GM21529 (cell line): Measurements from ENCODE around the gene APRT.
"Not testable (repeated sequence)": the region's sequence is repeated elsewhere in the genome, so short reads cannot be mapped to it uniquely, and the experiment has no call there.

Experiments used
- ATAC-seq: cut with Tn5 transposase; IDR thresholded peaks from one replicate; pipeline ENCODE4 v1.9.1; 2021; ENCODE audit not compliant: unreplicated experiment

APRT gene

DNA sequence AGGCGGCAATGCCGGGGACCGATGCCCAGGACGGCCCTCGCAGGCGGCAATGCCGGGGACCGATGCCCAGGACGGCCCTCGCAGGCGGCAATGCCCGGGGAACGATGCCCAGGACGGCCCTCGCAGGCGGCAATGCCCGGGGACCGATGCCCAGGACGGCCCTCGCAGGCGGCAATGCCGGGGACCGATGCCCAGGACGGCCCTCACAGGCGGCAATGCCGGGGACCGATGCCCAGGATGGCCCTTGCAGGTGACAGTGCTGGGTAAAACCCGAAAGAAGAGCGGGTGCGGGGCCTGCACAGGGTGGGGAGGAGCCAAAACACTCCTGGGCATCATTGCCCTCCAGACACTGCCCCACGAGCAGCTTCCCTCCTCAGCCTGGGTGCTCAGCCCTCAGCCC lies 11.9 kb upstream of the APRT start:
- not testable (repeated sequence) for ATAC-seq

DNA sequence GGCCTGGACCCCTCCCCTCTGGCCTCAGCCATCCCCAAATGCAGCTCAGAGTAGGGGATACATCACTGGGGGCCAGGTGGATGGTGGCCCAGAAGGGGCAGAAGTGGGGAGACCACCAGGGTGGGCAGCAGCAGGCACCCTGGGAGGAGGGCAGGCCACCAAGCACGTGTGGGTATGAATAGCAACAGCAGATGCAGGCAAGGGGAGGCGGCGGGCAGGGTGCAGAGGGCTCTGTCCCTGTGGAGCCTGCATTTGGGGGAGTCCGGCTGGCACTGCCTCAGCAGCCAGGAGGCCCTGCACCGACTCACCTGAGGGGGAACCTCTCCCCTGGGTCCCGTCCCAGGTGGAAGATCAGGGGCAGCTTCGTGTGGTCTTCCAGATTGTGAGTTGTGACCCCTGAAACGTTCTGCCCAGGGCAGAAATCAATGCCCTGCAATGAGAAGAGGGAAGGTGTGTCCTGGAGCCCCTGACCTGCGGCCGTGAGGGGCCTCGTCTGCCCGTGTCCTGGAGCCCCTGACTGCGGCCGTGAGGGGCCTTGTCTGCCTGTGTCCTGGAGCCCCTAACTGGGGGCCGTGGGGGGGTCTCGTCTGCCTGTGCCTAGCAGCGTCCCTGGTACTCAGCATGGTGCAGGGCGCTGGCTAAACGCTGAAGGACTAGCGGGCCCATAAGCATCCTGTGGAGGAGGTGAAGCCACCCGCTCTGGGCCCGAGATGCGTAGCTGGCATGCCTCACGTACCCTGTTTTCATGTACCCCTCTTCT lies 10.7 kb upstream of the APRT start:
- no peak for ATAC-seq

DNA sequence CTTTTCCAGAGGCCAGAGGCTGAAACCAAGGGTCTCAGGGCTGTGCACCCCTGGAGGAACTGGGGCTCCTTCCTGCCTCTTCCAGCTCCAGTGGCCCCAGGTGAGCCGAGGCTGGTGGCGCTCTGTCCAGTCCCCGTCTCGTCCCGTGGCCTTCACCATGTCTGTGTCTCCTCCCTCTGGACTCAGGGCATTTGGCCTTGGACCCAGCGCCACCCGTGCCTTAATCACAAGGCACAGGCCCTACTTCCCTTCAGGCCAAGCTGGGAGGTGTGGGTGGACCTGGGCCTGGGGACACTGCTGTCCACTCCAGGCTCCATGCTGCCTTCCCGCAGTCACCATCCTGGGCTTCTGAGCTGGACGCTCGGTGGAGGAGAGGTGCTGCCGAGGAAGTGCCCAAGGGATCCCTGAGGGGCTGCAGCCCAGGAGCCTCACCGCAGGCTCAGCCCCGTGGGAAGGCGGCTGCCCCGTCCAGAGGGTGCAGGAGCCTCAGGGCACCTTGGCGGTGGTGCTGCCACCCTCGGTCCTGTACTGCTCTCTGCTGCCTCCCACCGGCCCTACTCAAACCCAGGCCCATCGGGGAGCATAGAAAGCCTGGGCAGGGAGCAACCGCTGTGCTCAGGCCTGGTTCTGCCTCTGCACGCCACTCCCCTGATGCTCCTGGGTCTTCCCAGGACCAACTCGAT lies 9.6 kb upstream of the APRT start:
- ATAC-seq = no peak

DNA sequence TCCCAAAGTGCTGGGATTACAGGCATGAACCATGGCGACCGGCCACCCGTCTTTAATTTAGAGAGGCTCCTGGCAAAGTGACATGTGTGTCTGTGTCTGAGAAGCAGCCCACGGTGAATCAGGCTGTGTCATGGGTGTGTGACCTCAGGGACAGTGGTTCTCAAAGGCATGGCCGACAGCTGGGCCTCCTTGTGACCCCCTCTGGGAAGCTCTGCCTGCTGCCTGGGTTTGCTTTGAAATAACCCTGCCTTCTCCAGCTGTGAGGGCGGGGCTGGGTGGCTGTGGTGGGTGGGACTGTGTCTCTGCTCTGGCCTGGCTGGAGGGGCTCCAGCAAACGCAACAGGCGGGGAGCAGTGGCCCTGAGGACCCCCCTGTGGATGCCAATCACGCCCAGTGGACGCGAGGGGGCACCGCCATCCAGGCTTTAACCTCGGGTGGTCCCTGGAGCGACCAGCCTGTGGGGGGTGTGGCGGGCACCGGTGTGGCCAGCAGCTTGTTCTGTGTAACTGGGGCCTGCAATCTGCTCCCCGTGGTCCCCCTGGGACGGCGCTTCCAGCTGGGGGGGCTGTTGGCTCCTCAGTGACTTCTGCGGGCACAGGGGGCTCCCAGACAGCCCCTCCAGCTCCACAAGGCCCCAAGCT lies 8.8 kb upstream of the APRT start:
- ATAC-seq = no peak

DNA sequence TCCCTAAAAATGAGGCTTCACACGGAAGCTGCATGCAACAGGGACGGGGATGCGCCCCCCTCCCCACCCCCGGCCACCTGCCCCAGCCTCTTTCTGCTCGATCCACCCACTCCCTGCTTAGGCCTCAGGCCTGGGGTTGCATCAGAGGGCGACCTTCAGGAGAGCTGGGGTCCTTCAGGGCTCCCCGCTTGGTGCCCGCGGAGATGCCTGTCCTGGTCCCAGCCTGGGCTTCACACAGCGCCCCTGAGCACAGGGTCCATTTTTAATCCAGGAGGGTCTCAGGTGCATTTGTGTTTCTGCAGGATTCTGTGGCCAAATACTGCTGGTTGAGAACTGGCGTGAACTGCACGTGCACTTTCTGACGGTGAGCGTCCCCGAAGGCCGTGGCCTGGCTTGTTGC lies 7.4 kb upstream of the APRT start:
- no peak for ATAC-seq

DNA sequence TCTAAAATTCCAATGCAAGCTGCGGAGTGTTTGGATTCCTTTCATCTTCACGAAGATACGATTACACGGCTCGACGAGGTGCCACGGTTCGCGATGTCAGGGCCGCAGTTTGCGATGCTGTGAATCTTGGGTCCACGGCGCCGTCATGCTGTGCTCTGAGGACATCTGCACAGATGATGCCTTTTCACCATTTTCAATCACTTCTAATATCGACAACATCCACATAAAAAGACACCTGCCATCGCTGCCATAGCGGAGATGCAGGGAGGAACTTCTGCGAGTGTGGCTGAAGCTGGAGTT lies 6.8 kb upstream of the APRT start:
- no peak for ATAC-seq

DNA sequence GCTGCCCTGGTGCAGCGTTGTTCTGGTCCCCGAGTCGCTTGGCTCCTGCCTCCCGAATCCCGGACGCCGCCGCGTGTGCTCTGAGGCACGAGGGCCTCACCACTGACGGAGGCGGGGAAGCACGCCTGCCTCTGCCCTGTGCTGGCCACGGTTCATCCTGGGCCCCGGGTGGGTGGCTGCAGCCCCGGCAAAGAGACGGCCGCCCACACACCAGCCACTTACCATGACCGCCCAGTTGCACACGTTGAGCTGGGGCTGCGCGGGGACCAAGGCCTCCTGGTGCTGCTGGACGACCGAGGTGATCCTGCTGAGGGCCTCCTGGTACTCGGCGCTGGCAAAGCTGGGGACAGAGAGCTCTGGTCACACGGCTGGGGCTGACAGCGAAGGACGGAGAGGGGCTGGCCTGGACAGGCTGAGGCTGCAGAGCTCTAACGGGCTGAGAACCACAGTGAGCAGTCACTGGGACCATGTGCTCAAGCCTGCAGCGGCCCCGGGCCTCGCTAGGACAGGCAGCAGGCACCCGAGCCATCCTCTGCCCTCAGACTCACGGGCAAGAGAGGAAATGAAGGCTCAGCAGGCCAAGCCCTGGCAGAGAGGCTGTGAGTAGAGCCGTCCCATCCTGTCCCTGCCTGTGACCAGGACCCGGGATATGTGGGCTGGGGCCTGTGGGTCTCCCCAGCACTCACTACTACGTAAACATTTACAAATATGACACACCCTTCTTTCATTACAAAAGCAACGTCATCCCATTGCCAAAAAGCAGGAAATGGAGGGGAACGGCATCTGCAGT lies 6.3 kb upstream of the APRT start:
- ATAC-seq = no peak

DNA sequence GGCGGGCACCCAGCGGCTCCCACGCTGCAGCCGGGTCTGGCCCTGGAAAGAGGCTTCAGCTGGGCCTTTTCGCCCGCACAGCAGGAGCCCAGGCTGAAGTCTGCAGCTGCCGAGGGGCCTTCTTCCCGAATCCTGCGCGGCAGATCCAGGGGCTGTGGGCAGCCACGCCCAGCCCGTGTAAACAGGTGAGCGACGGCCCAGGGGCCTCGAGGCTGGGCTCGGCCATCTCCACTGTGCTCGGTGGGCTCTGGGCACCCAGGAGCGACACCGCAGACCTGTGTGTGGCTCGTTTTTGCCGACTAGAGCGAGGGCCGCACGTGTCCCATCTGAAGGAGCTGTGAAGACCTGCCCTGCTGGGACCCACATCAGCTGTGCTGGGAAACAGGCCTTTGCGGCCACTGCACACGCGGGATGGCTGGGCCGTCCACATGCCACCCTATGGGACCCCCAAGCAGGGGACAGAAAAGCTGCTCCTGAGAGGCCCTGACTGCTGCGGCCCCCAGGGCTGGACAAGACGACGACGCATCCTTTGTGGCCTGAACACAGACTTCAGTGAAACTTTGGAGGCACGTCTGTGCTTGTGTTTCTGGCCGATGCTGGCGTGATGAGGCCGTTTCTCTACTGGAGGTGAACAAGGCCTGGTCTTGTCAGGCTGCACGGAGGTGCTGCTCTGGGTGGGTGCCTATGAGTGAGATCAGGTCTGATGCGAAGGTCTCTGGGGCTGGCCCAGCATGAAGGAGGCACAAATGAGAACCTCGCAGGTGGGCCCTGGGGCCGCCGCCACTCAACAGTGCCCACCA lies 5.2 kb upstream of the APRT start:
- no peak for ATAC-seq

DNA sequence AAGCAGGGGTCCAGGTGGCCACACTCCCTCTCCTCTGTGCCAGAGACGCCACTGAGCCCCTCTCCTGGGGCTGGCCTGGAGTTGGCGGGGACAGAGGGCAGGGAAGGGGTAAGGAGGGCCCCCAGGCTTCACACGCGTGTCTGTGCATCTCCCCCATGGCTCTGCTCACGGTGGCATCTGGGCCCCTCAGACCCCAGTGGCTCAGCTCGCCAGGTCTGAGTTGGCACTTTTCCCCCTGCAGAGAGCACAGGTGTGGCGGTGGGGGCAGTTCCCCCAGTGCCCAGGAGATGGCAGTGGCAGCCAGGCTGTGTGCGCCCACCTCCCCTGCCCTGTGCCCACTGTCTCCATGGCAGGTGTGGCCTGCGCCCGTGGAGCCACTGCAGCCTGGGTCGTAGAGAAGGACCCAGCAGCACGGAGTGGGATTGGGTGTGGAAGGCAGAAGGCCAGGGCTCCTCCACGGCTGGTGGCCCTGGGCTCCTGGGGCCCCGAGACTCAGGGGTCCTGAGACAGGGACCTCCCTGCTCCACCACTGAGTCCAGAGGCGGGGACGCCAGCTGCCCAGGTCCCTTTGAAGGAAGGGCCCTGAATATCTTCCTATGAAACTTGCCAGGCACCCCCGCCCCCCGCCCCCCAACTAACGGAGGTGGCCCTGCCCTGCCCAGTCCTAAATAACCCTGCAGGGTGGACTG lies 4.3 kb upstream of the APRT start:
- ATAC-seq = no peak

DNA sequence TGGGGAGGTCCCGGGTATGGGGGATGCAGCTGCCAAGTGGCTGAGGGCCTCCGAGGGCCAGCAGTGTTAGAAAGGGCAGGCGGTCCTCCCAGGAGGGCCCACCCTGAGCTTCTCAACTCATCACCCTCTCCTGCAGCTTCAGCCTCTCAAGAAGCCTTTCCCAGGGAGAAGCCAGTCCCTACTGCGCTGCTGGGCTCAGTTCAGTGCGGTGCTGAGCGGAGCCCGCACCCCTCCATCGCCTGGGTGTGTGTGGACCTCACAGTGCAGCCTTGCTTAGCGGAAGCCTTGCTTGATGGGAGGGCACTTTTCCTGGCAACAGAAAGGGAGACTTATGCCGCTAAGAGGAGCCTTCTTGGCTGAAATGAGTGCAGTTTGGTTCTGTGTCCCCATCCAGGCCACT lies 3.5 kb upstream of the APRT start:
- ATAC-seq = no peak

DNA sequence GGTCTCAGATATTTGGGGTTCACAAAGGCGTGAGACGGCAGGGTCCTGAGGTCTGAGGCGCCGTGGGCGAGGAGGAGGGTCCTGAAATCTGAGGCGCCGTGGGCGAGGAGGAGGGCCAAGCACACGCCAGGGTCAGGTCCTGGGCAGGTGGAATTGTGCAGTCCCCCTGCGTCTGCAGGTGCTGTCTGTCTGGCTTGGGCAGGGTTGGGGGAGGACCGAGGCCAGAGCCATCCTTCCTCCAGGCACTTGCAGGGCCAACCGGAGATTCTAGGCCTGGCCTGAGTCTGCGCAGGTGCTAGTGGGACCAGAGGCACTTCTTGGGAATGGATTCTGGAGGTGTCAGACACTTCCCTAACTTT lies 2.4 kb upstream of the APRT start:
- ATAC-seq = no peak

DNA sequence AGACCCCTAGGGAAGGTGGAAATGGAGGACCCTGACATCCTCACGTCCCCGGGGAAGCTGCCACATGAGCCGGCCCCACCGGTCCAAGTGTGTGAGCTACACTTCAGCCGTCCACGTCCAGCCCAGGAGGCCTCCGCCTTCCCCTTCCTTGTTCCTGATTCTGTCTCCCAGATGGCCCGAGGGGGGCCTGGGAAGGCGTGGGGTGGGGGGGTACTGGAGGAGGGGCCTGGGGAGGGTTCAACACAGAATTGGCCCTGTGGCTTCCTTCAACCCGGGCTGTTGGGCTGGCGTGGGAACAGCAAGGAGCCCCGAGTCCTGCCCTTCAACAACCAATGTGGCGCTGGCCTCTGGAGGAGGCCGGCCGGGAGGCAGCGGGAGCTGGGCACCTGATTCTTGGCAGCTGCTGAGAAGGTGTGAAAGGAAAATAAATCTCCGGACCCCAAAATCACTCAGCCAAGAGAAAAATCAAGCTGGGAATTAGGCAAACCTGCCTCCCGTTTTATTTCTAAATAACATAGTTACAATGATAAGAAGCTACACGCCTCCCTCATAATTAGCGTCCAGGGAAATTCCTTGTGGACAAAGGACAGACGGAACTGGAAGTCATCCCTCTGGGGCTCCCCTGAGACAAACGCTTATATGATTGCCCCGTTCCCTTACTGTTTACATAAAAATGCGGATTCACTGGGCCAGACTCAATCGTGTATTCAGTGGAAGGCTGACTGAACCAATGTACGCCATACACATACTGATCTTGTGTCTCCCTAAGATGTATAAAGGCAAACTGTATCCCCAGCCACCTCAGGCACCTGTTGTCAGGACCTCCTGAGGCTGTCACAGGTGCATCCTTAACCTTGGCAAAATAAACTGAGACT lies 1.8 kb upstream of the APRT start:
- ATAC-seq = no peak

DNA sequence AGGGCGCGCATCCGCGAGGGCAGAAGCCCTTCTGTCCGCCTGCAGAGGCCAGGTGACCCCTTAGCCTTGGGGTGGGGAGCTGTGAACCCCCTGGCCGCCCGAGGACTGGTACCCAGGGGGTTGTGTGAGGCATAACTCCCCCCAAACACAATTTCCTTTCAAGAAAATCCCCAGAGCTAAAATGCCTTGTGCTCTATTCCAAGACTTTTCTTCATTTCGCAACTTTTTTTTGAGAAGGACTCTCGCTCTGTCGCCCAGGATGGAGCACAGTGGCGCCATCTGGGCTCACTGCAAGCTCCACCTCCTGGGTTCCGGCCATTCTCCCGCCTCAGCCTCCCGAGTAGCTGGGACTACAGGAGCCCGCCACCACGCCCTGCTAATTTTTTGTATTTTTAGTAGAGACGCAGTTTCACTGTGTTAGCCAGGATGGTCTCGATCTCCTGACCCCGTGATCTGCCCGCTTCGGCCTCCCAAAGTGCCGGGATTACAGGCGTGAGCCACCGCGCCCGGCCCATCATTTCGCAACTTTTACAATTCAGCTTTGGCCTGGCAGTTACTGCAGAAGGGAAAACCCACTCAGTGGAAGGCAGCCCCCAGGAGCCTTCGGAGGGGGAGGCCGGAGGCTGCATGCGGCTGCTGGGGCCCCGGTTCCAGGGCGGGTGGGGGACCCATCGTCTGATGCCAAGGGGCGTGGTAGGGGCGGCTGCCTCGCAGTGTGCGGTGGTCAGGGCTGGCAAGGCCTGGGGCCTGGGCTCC lies 963 bp upstream of the APRT start:
- no peak for ATAC-seq

DNA sequence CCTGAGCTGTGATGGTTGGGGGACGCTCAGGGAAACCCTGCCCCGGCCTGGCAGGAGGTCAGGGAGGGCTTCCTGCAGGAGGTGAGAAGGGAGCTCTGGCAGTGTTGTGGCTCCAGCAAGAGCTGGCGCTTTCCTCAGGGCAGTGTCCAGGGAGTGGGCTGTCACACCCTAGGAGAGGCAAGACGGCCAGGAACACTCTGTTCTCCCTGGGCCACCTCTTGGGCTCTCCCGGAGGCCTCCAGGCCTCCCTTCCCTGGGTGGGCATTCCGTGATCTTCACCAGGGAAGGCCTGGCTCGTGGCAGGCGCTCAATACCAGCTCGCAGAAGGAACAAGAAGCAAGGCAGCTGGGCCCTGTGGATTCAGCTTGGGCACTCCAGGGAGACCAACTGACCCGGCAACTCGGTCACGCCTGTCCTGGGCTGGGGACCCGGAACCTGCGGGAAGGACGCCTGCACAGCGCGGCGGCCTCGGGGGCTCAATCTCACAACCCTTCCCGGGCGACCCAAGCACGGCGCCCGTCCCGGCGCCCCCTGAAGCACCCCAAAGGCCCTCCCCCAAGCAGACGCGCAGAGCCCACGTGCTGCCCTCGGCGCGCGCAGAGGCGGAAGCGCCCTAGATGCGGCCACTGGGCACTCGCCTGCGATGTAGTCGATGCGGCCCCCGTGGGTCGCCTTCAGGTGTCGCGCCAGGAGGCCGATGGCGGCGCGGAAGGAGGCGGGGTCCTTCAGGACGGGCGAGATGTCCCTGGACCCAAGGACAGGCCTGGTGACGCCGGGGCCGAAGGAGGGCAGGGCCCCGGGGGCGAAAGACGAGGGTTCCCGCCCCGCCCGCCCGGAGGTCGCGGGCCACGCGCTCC lies 588 bp downstream of the APRT start:
- ATAC-seq = peak; percentile 44

DNA sequence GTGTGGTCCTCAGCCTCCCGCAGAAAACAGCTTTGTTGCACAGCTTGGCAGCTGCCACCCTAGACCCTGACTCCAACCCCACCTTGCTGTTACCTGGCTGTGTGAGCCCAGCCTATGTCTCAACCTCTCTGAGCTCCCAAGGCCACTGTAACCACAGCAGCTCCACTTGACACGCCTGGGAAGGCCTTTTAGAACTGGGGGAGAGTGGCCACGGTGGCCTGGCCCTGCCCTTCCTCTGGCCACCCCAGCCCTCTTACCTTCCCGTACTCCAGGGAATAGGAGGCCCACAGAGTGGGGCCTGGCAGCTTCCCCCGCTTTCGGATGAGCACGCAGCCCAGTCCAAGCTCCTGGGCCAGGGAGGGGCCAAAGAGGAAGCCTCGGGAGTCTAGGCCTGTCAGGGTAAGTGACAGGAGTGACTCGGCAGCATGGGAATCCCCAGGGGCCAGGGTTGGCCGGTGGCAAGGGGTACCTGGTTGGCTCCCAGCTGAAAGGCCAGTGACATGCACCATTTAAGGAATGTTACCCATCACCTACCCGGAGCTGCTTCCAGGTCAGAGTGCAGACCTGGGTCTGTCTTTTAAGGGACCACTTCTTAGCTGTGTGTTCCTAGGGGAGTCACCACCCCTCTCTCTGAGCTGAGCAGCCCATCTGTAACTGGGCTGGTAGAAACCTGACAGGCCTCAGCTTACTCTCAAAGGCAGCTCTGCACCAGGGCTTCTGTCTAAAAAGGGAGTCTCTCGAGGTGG lies 1.4 kb downstream of the APRT start:
- no peak for ATAC-seq

DNA sequence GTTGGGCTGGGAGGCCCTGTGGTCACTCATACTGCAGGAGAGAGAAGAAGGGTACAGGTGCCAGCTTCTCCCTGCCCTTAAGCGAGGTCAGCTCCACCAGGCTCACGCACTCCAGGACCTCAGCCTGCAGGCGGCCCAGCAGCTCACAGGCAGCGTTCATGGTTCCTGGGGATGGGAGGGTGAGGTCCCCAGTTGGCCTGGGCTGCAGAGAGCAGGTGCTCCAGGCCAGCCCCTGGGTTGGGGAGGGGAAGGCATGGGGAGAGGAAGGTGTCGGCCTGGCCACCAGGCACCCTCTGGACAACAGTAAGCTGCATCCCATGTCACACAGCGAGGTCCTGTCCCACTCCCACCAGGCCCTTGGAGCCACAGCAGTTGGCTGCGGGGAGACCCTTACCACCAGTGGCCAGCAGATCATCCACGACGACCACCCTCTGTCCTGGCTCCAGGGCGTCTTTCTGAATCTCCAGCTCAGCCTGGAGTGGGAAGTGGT lies 2.0 kb downstream of the APRT start:
- ATAC-seq = no peak
